Thyroid gland (tissue), 4 donors: ENCODE measurements around the gene TBC1D13. TPM values are rescaled to one million over a fixed set of nuclear protein-coding genes. Genes with fewer than 3 reads are reported as not detected.
"Not testable (repeated sequence)": the region's sequence is repeated elsewhere in the genome, so short reads cannot be mapped to it uniquely, and the experiment has no call there.

Experiments used
- DNase-seq, 2 donors: peaks; one replicate each; pipeline ENCODE4 v3.0.0-alpha.2; 2019
- H3K27ac ChIP-seq, 3 donors: fragments of 200-600 bp; sonication (generic); 1 replicate in 2 of 3; 2 replicates in 1 of 3; pipeline ENCODE4 v1.5.1; 2016 to 2019; ENCODE audit warnings: mild to moderate bottlenecking in 1 of 3, moderate library complexity in 1 of 3
- H3K27me3 ChIP-seq: fragments of 200-600 bp; sonication (generic); one replicate; pipeline ENCODE4 v1.5.1; 2019
- H3K36me3 ChIP-seq, 2 donors: fragments of 200-600 bp; sonication (generic); one replicate each; pipeline ENCODE4 v1.5.1; 2016 to 2019
- H3K4me1 ChIP-seq, 2 donors: fragments of 200-600 bp; sonication (generic); one replicate each; pipeline ENCODE4 v1.5.1; 2017 to 2019
- H3K4me3 ChIP-seq, 3 donors: fragments of 200-600 bp; sonication (generic); replicated peaks in 1 of 3; 1 replicate in 2 of 3; 2 replicates in 1 of 3; pipeline ENCODE4 v1.5.1; 2016; ENCODE audit warnings: mild to moderate bottlenecking in 1 of 3
- H3K9me3 ChIP-seq: fragments of 200-600 bp; sonication (generic); one replicate; pipeline ENCODE4 v1.5.1; 2017
- POLR2A ChIP-seq, 2 donors: fragments of 450-650 bp; IDR thresholded peaks; one replicate each; pipeline ENCODE4 v1.6.1; 2017; ENCODE audit warnings: antibody characterized with exemption in 2 of 2, mild to moderate bottlenecking in 2 of 2, moderate library complexity in 1 of 2
- WGBS, 2 donors: methylation state at CpG; one replicate each; pipeline ENCODE4 v1.1.5; 2017; 5-methylcytosine and 5-hydroxymethylcytosine counted together
- intact Hi-C: fragments of 100-400 bp; cut with DNase I; formaldehyde crosslinking; loops from one replicate; pipeline ENCODE4 v1.15.1; 2023
- total RNA-seq, 4 donors: library from RNA; depleted of rRNA; stranded (reverse); fragments of >200 nt; gene quantifications; one replicate each; pipeline ENCODE4 v1.2.3, GENCODE V29; 2016
- TF ChIP-seq, protein P1 (sequence below), 6 experiments: fragments of 200-600 bp in 3 of 6; fragments of 450-650 bp in 3 of 6; sonication (generic) in 3 of 6; IDR thresholded peaks; one replicate each; pipeline ENCODE4 v1.5.1; 2016 to 2019; ENCODE audit warnings: antibody characterized with exemption in 6 of 6, mild to moderate bottlenecking in 2 of 6, inconsistent platforms in 1 of 6, moderate library complexity in 1 of 6

Gene TBC1D13
- total RNA-seq, 4 donors from 2014 or later, result 18.6 to 32.1 (median 27.6) TPM

DNA sequence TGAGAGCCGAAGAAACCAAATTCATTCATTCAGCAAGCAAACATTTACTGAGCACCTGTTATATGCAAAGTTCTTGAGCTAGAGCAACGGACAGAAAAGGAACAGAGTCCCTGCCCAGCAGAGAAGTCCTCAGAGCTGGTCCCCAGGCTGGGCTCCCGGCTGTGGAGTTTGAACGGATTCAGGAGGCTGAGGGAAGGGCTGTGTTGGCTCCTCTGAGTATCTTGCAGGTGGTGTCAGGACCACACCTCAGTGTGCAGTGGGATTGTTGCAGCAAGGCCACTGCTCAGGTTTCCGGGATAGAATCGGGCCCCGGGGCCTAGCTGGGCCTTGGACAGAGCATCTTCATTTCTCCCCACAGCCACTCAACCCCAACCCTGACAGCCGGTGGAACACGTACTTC, 5.1 kb downstream of the TBC1D13 start:
- no peaks in the 10 kb centered on the region for H3K27me3 ChIP-seq
- TF ChIP-seq, protein P1, sequence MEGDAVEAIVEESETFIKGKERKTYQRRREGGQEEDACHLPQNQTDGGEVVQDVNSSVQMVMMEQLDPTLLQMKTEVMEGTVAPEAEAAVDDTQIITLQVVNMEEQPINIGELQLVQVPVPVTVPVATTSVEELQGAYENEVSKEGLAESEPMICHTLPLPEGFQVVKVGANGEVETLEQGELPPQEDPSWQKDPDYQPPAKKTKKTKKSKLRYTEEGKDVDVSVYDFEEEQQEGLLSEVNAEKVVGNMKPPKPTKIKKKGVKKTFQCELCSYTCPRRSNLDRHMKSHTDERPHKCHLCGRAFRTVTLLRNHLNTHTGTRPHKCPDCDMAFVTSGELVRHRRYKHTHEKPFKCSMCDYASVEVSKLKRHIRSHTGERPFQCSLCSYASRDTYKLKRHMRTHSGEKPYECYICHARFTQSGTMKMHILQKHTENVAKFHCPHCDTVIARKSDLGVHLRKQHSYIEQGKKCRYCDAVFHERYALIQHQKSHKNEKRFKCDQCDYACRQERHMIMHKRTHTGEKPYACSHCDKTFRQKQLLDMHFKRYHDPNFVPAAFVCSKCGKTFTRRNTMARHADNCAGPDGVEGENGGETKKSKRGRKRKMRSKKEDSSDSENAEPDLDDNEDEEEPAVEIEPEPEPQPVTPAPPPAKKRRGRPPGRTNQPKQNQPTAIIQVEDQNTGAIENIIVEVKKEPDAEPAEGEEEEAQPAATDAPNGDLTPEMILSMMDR (IDR thresholded peaks at IDR 0.05), result no peak
- no peak for TF ChIP-seq POLR2A (IDR thresholded peaks at IDR 0.05)
- H3K9me3 ChIP-seq, result no peaks in the 10 kb centered on the region
- H3K4me3 ChIP-seq, result no peak overlapping the region
- no peak for DNase-seq
- intact Hi-C loops, result no loop called here
- H3K4me1 ChIP-seq, result peaks cover 7 to 8% of the 10 kb centered on the region in 2 donors
- H3K27ac ChIP-seq, result no peak overlapping the region
- peaks cover 32 to 35% of the 10 kb centered on the region in 2 donors for H3K36me3 ChIP-seq
- 91 to 99% methylated on average over 7 to 9 of the region's 9 CpGs for whole genome bisulfite sequencing, 2 donors

DNA sequence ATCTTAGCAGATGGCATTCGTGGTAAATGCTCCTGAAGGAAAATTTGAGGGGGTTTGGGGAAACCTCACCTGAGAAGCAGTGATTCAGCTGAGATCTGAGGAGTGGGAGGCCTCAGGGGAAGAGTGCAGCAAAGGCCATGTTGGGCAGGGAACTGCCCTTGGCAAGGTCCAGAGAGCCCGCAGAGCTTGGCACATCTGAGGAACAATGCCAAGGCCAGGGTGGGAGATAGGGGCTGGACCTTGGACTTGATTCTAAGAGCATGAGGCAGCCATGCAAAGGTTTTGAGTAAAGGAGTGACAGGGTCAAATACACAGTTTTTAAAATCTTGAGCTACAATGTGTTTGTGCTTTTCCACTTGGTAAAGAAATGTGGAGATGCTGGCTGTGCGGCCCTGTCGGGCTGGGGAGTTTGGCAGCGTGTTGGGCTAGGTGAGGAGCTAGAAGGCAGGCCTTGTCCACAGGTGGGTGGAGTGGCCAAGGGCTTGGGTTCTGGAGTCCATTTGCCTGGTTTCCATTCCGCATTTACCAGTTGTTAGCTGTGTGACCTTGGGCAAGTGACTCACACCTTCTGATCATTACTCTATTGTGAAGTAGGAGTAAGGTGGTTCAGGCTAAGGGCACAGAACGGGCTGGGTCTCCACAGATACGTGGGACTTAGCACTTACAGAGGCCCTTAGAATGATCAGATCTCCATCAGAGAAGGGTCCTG, 6.1 kb downstream of the TBC1D13 start:
- no peak for DNase-seq
- Histone ChIP-seq H3K9me3 (no peaks in the 10 kb centered on the region), H3K4me1 (peaks cover 3% of the 10 kb centered on the region in 2 donors), H3K27ac (no peak overlapping the region), H3K27me3 (no peaks in the 10 kb centered on the region), H3K4me3 (no peak overlapping the region), H3K36me3 (peaks cover 40 to 45% of the 10 kb centered on the region in 2 donors)
- 92 to 96% methylated on average over 8 of the region's 8 CpGs for WGBS, 2 donors
- TF ChIP-seq POLR2A (IDR thresholded peaks at IDR 0.05), result no peak
- TF ChIP-seq, protein P1 (IDR thresholded peaks at IDR 0.05), result no peak
- intact Hi-C loops, result no loop called here

DNA sequence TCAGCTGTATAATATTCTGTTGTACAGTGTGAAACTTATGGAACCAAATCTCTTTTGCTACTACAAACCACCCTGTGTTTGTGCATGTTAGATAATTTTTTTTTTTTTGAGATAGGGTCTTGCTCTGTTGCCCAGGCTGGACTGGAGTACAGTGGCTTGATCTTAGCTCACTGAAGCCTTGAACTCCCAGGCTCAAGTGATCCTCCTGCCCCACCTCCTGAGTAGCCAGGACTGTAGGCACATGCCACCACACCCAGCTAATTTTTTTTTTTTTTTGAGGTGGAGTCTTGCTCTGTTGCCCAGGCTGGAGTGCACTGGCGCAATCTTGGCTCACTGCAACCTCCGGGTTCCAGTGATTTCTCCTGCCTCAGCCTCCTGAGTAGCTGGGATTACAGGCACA, 7.9 kb downstream of the TBC1D13 start:
- H3K27me3 ChIP-seq, H3K4me1 ChIP-seq, H3K4me3 ChIP-seq, H3K9me3 ChIP-seq, DNase-seq, intact Hi-C loops, H3K27ac ChIP-seq: not testable (repeated sequence)
- WGBS, 2 donors, result 45 to 50% methylated on average over 2 of the region's 2 CpGs
- peaks cover 48 to 59% of the 10 kb centered on the region in 2 donors for H3K36me3 ChIP-seq

DNA sequence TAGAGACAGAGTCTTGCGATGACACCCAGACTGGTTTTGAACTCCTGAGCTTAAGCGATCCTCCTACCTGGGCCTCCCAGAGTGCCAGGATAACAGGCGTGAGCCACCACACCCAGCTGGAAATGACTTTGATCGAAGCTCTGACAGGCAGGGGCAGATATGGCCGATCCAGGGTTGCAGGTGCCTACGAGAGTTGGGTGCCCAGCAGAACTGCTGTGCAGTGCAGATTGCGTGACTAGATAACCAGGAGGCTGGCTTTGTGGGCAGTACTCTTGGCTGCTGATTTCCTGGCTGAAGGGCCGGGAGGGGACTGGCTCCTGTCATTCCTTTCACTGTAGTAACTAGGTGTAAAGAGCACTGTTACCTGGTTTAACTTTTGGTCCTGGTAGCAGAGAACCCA, 11.8 kb downstream of the TBC1D13 start:
- no peaks in the 10 kb centered on the region for H3K4me1 ChIP-seq
- 92 to 95% methylated on average over 8 of the region's 8 CpGs for WGBS, 2 donors
- no peaks in the 10 kb centered on the region for H3K9me3 ChIP-seq
- H3K27ac ChIP-seq, result no peak overlapping the region
- H3K36me3 ChIP-seq, result peaks cover 37 to 58% of the 10 kb centered on the region in 2 donors
- no peak overlapping the region for H3K4me3 ChIP-seq
- no peak for DNase-seq
- intact Hi-C loops, result no loop called here
- H3K27me3 ChIP-seq, result no peaks in the 10 kb centered on the region
- TF ChIP-seq, protein P1 (IDR thresholded peaks at IDR 0.05), result no peak
- TF ChIP-seq POLR2A (IDR thresholded peaks at IDR 0.05), result no peak

DNA sequence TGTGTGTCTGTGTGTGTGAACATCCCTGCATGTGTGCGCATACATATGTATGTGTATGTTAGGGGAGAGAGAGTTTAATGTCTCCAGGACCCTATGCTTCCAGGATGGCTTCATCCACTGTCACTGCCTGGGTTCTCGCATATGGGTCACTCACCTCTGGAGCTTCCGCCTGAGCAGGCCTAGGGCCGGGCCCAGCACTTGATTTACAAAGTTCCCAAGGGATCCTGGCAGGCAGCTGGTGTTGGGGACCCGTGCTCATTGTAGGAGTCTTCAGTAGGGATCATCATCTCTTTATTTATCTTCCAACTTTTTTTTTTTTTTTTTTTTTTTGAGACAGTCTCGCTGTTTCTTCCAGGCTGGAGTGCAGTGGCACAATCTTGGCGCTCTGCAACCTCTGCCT, 13.0 kb downstream of the TBC1D13 start:
- intact Hi-C loops, result no loop called here
- no peak for DNase-seq
- no peaks in the 10 kb centered on the region for H3K9me3 ChIP-seq
- H3K4me1 ChIP-seq, result no peaks in the 10 kb centered on the region
- no peak overlapping the region for H3K4me3 ChIP-seq
- H3K27ac ChIP-seq, result no peak overlapping the region
- 94 to 96% methylated on average over 7 of the region's 7 CpGs for whole genome bisulfite sequencing, 2 donors
- H3K36me3 ChIP-seq, result peaks cover 40 to 63% of the 10 kb centered on the region in 2 donors
- no peaks in the 10 kb centered on the region for H3K27me3 ChIP-seq
- TF ChIP-seq, protein P1 (IDR thresholded peaks at IDR 0.05), result no peak
- no peak for TF ChIP-seq POLR2A (IDR thresholded peaks at IDR 0.05)
